G401.6 (cell line): Measurements from ENCODE around the gene MEI1.
"Not testable (repeated sequence)": the region's sequence is repeated elsewhere in the genome, so short reads cannot be mapped to it uniquely, and the experiment has no call there.

Source experiments
- FAIRE-seq: peaks from 2 replicates; lab custom pipeline; 2012; peaks lifted over from hg19 to GRCh38; lab: Jason Lieb, UNC

MEI1 gene

GRCh38 chr22:41699264-41700107 lies at the start of gene MEI1:
Gene MEI1, plus strand, starts transcription at chr22:41699503. Its CDS starts 36 bp downstream, at chr22:41699539.
- FAIRE-seq = no peak

GRCh38 chr22:41650229-41650628 lies 49.1 kb upstream of the MEI1 start:
- no peak for FAIRE-seq

- FAIRE-seq = no peak
These were observed 48.5 kb upstream of the MEI1 start for GRCh38 chr22:41650821-41651220.

GRCh38 chr22:41654322-41654721 lies 45.0 kb upstream of the MEI1 start:
- no peak for FAIRE-seq

GRCh38 chr22:41656556-41656955 lies 42.7 kb upstream of the MEI1 start:
- FAIRE-seq = no peak

- FAIRE-seq = no peak
These were observed 41.6 kb upstream of the MEI1 start for GRCh38 chr22:41657709-41658108.

- no peak for FAIRE-seq
These were observed 40.4 kb upstream of the MEI1 start for GRCh38 chr22:41658869-41659268.

- no peak for FAIRE-seq
These were observed 39.4 kb upstream of the MEI1 start for GRCh38 chr22:41659941-41660340.

- FAIRE-seq = no peak
These were observed 38.9 kb upstream of the MEI1 start for GRCh38 chr22:41660416-41660815.

- FAIRE-seq = no peak
These were observed 38.2 kb upstream of the MEI1 start for GRCh38 chr22:41661088-41661487.

- FAIRE-seq = no peak
These were observed 37.6 kb upstream of the MEI1 start for GRCh38 chr22:41661713-41662112.

- not testable (repeated sequence) for FAIRE-seq
These were observed 35.7 kb upstream of the MEI1 start for GRCh38 chr22:41663594-41663993.

- peak; percentile 46 for FAIRE-seq
These were observed 34.8 kb upstream of the MEI1 start for GRCh38 chr22:41664490-41664889.

- no peak for FAIRE-seq
These were observed 34.4 kb upstream of the MEI1 start for GRCh38 chr22:41664951-41665350.

GRCh38 chr22:41668971-41669911 lies 30.1 kb upstream of the MEI1 start:
- no peak for FAIRE-seq

- not testable (repeated sequence) for FAIRE-seq
These were observed 27.2 kb upstream of the MEI1 start for GRCh38 chr22:41672096-41672495.

- no peak for FAIRE-seq
These were observed 26.4 kb upstream of the MEI1 start for GRCh38 chr22:41672780-41673509.

- FAIRE-seq = no peak
These were observed 24.4 kb upstream of the MEI1 start for GRCh38 chr22:41674846-41675340.

- FAIRE-seq = no peak
These were observed 23.2 kb upstream of the MEI1 start for GRCh38 chr22:41676134-41676533.

- FAIRE-seq = no peak
These were observed 17.7 kb upstream of the MEI1 start for GRCh38 chr22:41681616-41682015.

GRCh38 chr22:41682033-41682807 lies 17.1 kb upstream of the MEI1 start:
- FAIRE-seq = no peak
